Heart left ventricle (tissue), 13 donors: ENCODE data around the gene SELENOP.

Experiments used
- CTCF ChIP-seq, 12 donors: fragments of 200-600 bp; sonication (generic) in 4 of 12; IDR thresholded peaks; one replicate each; pipeline versions ENCODE4 v1.5.0 to v1.8.0; 2018 to 2022; ENCODE audit warnings: antibody characterized with exemption in 12 of 12, mild to moderate bottlenecking in 5 of 12
- POLR2A ChIP-seq, 2 donors: fragments of 450-650 bp; IDR thresholded peaks; one replicate each; pipeline ENCODE4 v1.6.1; 2017; ENCODE audit warnings: antibody characterized with exemption in 2 of 2, mild to moderate bottlenecking in 2 of 2, moderate library complexity in 2 of 2
- donor health status: ischemic (EF 13 %, LVEDD 7.1; RV severe dilation, severe dysfunction).
- donor health status: DM: no; HTN: yes; CAD: no.
- donor health status: DM: no; HTN: no; CAD: no.
- donor health status: ischemic (EF 25% LVEDD 6.9; RV normal size, moderate dysfunction).
- donor health status: ischemic (EF 25% LVEDD 5.7; RV mildly dilated, moderate dysfunction).
- donor health status: ischemic (EF 35%, LVEDD 5.7; RV mildly dilated, moderate dysfunction).
- donor health status: nonischemic (EF 11% LVEDD 7.7; RV severe dilation, severe dysfunction).
- donor health status: DM: yes; HTN: yes; CAD: no.
- donor health status: PGD.
- donor health status: ischemic (EF 29% LVEDD 5.4; RV normal size, mild dysfunction).
- donor health status: nonischemic (EF 23%, LVEDD 6.1; RV moderate dilation, normal function).

GRCh38 chr5:42750507-42750906, 61.2 kb downstream of the SELENOP start:
- TF ChIP-seq POLR2A (IDR thresholded peaks at IDR 0.05) (no peak), CTCF (IDR thresholded peaks at IDR 0.05) (no peak)
